HepG2 (cell line): Measurements from ENCODE around the gene PHB1. TPM values are rescaled to one million over a fixed set of nuclear protein-coding genes. Genes with fewer than 3 reads are reported as not detected.

Experiments
- AKNA ChIP-seq: sonication (generic); formaldehyde crosslinking; IDR thresholded peaks from 2 replicates; pipeline ENCODE4 v1.4.0; 2020; ENCODE audit warnings: missing genetic modification reagents, borderline replicate concordance
- POGZ ChIP-seq: sonication (generic); formaldehyde crosslinking; IDR thresholded peaks from 2 replicates; pipeline ENCODE4 v1.4.0; 2020; ENCODE audit warnings: mild to moderate bottlenecking, missing genetic modification reagents
- TCF12 ChIP-seq, 2 experiments: fragments of 450-650 bp in 1 of 2; sonication (generic) in 1 of 2; formaldehyde crosslinking in 1 of 2; IDR thresholded peaks; 2 replicates each; pipeline versions ENCODE4 v1.6.1 to v1.8.0; 2017 to 2022; ENCODE audit warnings: antibody characterized with exemption in 1 of 2, mild to moderate bottlenecking in 1 of 2, missing genetic modification reagents in 1 of 2, moderate library complexity in 1 of 2
- ZBTB38 ChIP-seq: sonication (generic); formaldehyde crosslinking; IDR thresholded peaks from 2 replicates; pipeline ENCODE4 v1.5.1; 2020; ENCODE audit warnings: mild to moderate bottlenecking, missing genetic modification reagents
- ZNF563 ChIP-seq: sonication (generic); formaldehyde crosslinking; IDR thresholded peaks from 2 replicates; pipeline ENCODE4 v1.8.0; 2022; ENCODE audit warnings: mild to moderate bottlenecking, moderate library complexity, missing genetic modification reagents
- ZNF615 ChIP-seq: sonication (generic); formaldehyde crosslinking; IDR thresholded peaks from 2 replicates; pipeline ENCODE4 v1.5.0; 2020; ENCODE audit warnings: mild to moderate bottlenecking, missing genetic modification reagents, borderline replicate concordance
- ZNF746 ChIP-seq: sonication (generic); formaldehyde crosslinking; IDR thresholded peaks from 2 replicates; pipeline ENCODE4 v1.8.0; 2022; ENCODE audit warnings: mild to moderate bottlenecking, missing genetic modification reagents
- ZNF839 ChIP-seq: sonication (generic); formaldehyde crosslinking; IDR thresholded peaks from 2 replicates; pipeline ENCODE4 v1.4.0; 2020; ENCODE audit warnings: missing genetic modification reagents, mild to moderate bottlenecking, borderline replicate concordance
- polyA plus RNA-seq, 8 experiments: library from polyadenylated mRNA; depleted of rRNA in 3 of 8; stranded (reverse) in 7 of 8; unstranded in 1 of 8; fragments of >200 nt; fragmentation: Illumina TruSeq in 4 of 8; extraction: Trizol in 4 of 8; gene quantifications; 2 replicates each; pipeline versions ENCODE4 v1.2.1 to v1.2.3, GENCODE V29; 2011 to 2016; ENCODE audit warnings: low read depth in 4 of 8, missing spikeins in 1 of 8, mixed read lengths in 1 of 8; ENCODE audit not compliant: insufficient read depth in 1 of 8
- total RNA-seq, 5 experiments: library from RNA; depleted of rRNA; stranded (reverse); fragments of >200 nt; fragmentation: Illumina TruSeq; extraction: Trizol; gene quantifications; 2 replicates each; pipeline ENCODE4 v1.2.3, GENCODE V29; 2016; ENCODE audit warnings: low read depth in 1 of 5
- TF ChIP-seq, protein P1 (sequence below): sonication (generic); formaldehyde crosslinking; conservative IDR thresholded peaks from 2 replicates; pipeline ENCODE4 v1.8.0; 2022; ENCODE audit warnings: mild to moderate bottlenecking, moderate library complexity, missing genetic modification reagents
- TF ChIP-seq, protein P2 (sequence below): sonication (generic); formaldehyde crosslinking; IDR thresholded peaks from 2 replicates; pipeline ENCODE4 v1.9.0; 2021; ENCODE audit warnings: missing genetic modification reagents, borderline replicate concordance
- TF ChIP-seq, protein P3 (sequence below): IDR thresholded peaks from 2 replicates; pipeline ENCODE4 v1.6.1; 2018; ENCODE audit warnings: missing genetic modification reagents, mild to moderate bottlenecking, missing compliant biosample characterization
- TF ChIP-seq, protein P4 (sequence below): IDR thresholded peaks from 2 replicates; pipeline ENCODE4 v1.6.1; 2016; ENCODE audit warnings: mild to moderate bottlenecking

Gene PHB1
- total and polyA plus RNA-seq, 2 of the 13 experiments (the other 11 are each of a cell fraction or from before 2014, with no cell fraction given): 515 to 688 TPM

- TF ChIP-seq AKNA (CRISPR knock-in tag): peak; percentile 42; the same call in 1 of the 2 replicates
- TF ChIP-seq ZBTB38 (CRISPR knock-in tag): peak; percentile 53; the same call in 1 of the 2 replicates
- TF ChIP-seq POGZ (CRISPR knock-in tag): peak; percentile 64
- peak; percentile 61; the same call in 1 of the 2 replicates for TF ChIP-seq ZNF839 (CRISPR knock-in tag)
- TF ChIP-seq TCF12 (IDR thresholded peaks at IDR 0.05): no peak
- TF ChIP-seq TCF12 (CRISPR knock-in tag; IDR thresholded peaks at IDR 0.05): no peak
- TF ChIP-seq ZNF746 (CRISPR knock-in tag): peak; percentile 50; the same call in 1 of the 2 replicates
- TF ChIP-seq, protein P1, sequence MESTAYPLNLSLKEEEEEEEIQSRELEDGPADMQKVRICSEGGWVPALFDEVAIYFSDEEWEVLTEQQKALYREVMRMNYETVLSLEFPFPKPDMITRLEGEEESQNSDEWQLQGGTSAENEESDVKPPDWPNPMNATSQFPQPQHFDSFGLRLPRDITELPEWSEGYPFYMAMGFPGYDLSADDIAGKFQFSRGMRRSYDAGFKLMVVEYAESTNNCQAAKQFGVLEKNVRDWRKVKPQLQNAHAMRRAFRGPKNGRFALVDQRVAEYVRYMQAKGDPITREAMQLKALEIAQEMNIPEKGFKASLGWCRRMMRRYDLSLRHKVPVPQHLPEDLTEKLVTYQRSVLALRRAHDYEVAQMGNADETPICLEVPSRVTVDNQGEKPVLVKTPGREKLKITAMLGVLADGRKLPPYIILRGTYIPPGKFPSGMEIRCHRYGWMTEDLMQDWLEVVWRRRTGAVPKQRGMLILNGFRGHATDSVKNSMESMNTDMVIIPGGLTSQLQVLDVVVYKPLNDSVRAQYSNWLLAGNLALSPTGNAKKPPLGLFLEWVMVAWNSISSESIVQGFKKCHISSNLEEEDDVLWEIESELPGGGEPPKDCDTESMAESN (CRISPR knock-in tag): peak; percentile 52
- TF ChIP-seq, protein P2, sequence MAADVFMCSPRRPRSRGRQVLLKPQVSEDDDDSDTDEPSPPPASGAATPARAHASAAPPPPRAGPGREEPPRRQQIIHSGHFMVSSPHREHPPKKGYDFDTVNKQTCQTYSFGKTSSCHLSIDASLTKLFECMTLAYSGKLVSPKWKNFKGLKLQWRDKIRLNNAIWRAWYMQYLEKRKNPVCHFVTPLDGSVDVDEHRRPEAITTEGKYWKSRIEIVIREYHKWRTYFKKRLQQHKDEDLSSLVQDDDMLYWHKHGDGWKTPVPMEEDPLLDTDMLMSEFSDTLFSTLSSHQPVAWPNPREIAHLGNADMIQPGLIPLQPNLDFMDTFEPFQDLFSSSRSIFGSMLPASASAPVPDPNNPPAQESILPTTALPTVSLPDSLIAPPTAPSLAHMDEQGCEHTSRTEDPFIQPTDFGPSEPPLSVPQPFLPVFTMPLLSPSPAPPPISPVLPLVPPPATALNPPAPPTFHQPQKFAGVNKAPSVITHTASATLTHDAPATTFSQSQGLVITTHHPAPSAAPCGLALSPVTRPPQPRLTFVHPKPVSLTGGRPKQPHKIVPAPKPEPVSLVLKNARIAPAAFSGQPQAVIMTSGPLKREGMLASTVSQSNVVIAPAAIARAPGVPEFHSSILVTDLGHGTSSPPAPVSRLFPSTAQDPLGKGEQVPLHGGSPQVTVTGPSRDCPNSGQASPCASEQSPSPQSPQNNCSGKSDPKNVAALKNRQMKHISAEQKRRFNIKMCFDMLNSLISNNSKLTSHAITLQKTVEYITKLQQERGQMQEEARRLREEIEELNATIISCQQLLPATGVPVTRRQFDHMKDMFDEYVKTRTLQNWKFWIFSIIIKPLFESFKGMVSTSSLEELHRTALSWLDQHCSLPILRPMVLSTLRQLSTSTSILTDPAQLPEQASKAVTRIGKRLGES: no peak; the same call in 1 of the 2 replicates
- TF ChIP-seq, protein P3, sequence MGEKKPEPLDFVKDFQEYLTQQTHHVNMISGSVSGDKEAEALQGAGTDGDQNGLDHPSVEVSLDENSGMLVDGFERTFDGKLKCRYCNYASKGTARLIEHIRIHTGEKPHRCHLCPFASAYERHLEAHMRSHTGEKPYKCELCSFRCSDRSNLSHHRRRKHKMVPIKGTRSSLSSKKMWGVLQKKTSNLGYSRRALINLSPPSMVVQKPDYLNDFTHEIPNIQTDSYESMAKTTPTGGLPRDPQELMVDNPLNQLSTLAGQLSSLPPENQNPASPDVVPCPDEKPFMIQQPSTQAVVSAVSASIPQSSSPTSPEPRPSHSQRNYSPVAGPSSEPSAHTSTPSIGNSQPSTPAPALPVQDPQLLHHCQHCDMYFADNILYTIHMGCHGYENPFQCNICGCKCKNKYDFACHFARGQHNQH (CRISPR knock-in tag): peak; percentile 78; the same call in 1 of the 2 replicates
- 0 out of 2 replicates have a peak, but pooled peaks have one; percentile 40 for TF ChIP-seq ZNF563 (CRISPR knock-in tag)
- TF ChIP-seq ZNF615 (CRISPR knock-in tag): peak; percentile 57; the same call in 1 of the 2 replicates
- TF ChIP-seq, protein P4, sequence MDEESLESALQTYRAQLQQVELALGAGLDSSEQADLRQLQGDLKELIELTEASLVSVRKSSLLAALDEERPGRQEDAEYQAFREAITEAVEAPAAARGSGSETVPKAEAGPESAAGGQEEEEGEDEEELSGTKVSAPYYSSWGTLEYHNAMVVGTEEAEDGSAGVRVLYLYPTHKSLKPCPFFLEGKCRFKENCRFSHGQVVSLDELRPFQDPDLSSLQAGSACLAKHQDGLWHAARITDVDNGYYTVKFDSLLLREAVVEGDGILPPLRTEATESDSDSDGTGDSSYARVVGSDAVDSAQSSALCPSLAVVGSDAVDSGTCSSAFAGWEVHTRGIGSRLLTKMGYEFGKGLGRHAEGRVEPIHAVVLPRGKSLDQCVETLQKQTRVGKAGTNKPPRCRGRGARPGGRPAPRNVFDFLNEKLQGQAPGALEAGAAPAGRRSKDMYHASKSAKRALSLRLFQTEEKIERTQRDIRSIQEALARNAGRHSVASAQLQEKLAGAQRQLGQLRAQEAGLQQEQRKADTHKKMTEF (CRISPR knock-in tag): peak; percentile 91
Measured at GRCh38 chr17:49414622-49415350, at the start of gene PHB1 (continued).
